8988T (cell line): Measurements from ENCODE around the gene CNGB1.
A peak's percentile ranks its signal among the peaks of the same experiment; 100 is the strongest.
"Not testable (repeated sequence)": the region's sequence is repeated elsewhere in the genome, so short reads cannot be mapped to it uniquely, and the experiment has no call there.

Experiments
- DNase-seq: peaks from one replicate; pipeline ENCODE4 v3.0.0; 2011

CNGB1 gene

DNA sequence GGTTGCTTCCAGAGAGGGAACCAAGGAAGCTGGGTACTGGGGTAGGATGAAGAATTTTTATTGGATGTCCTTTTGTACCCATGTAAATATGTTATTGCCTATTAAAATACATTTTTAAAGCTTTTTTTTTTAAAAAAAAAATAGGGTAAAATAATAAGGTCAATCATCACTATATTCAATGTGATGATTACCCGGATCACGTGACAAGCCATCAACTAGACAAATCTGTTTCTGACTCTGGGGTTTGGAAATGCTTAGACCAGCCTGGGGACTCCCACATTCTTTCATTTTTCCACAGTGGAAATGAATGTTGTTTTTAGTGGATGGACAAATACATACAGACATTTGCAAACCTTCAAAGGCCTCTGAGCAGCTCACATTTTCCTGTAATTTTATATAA is 88.7 kb downstream of the CNGB1 start:
- DNase-seq: no peak

GRCh38 chr16:57878586-57878985 is 92.3 kb downstream of the CNGB1 start:
- no peak for DNase-seq

- no peak for DNase-seq
These were observed 94.7 kb downstream of the CNGB1 start for GRCh38 chr16:57876210-57876609.

DNA sequence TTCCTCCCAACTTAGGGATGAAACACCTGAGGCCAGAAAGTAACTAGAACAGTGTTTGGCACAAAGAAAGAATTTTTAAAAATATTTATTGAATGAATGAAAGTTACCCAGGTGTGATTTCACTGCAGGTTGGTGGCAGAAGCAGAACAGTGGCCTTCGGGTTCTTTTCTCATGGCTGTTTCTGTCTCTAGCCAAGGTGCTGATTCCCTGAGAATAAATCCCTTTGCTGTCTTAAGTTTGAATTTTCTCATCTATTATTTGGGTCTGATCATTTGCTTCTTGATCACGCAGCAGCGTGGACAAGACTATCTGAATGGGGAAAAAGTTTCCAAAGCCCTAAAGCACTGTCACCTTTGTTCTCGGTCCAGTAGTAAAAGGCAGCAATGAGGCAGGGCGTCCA is 95.6 kb downstream of the CNGB1 start:
- no peak for DNase-seq

- DNase-seq: no peak
These were observed 97.7 kb downstream of the CNGB1 start for GRCh38 chr16:57873218-57873617.

DNA sequence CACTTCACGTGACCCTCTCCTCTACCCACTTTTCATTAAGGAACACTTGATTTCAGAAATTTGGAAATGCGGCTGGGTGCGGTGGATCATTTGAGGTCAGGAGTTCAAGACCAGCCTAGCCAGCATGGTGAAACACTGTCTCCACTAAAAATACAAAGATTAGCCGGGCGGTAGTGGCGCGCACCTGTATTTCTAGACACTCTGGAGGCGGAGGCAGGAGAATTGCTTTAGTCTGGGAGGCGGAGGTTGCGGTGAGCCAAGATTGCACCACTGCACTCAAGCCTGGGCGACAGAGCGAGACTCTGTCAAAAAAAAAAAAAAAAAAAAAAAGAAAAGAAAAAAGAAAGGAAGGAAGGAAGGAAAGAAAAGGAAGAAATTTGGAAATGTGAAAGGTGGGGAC is 98.2 kb downstream of the CNGB1 start:
- not testable (repeated sequence) for DNase-seq

GRCh38 chr16:57871456-57871855 is 99.5 kb downstream of the CNGB1 start:
- no peak for DNase-seq

- no peak for DNase-seq
These were observed 100.0 kb downstream of the CNGB1 start for GRCh38 chr16:57870753-57871454.

GRCh38 chr16:57868913-57869520 is 101.9 kb downstream of the CNGB1 start:
- DNase-seq: no peak

DNA sequence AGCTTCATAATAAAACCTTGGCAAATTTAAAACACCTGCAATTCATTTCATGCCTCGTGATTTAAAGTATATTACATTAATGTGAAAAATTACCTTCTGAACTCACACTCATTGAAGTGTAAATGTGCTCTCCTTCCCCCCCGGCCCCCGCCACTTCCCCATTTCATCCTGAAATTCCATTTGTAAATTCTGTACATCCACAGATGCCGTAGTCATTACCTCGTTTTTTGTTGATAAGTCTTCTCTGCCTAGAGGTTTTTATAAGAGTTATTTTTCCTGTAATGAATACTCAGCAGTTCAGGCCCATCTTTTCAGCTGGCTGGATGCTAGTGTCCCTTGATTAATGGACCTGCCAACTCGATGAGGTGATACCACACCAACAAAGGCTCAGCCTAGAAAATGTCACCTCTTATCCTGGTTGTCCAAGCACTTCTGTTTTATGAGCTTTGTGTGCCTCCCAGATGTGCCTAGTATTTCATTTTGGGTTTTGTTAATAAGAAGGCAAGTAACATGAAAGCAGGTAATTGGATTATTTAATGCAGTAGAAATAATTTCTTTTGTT is 103.8 kb downstream of the CNGB1 start:
- DNase-seq: no peak

GRCh38 chr16:57866529-57866918 is 104.4 kb downstream of the CNGB1 start:
- no peak for DNase-seq

- DNase-seq: no peak
These were observed 105.0 kb downstream of the CNGB1 start for GRCh38 chr16:57865746-57866528.

- DNase-seq: no peak
These were observed 107.3 kb downstream of the CNGB1 start for GRCh38 chr16:57863434-57864160.

GRCh38 chr16:57862698-57863433 is 108.1 kb downstream of the CNGB1 start:
- no peak for DNase-seq

- DNase-seq: peak; percentile 63
These were observed 111.6 kb downstream of the CNGB1 start for GRCh38 chr16:57859331-57859730.

DNA sequence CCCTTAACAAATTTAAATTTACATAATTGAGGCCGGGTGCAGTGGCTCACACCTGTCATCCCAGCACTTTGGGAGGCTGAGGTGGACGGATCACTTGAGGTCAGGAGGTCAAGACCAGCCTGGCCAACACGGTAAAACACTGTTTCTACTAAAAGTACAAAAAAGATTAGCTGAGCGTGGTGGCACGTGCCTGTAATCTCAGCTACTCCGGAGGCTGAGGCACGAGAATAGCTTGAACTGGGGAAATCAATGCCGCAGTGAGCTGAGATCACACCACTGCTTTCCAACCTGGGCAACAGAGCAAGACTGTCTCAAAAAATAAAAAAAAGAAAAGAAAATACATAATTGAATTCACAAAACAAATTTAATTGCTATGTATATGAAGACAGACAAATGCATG is 112.3 kb downstream of the CNGB1 start:
- no peak for DNase-seq

DNA sequence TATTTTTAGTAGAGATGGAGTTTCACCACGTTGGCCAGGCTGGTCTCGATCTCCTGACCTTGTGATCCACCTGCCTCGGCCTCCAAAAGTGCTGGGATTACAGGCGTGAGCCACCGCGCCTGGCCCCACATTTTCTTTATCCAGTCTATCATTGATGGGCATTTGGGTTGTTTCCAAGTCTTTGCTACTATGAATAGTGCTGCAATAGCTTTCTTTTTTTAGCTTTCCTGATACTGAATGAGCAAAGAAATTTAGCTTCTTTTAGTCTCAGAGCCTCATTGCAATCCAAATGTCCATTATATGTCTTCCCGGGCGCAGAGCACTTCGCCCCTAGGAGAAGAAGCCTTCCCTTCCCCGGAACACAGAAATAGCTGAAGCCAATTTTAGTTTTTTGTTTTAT is 112.9 kb downstream of the CNGB1 start:
- not testable (repeated sequence) for DNase-seq

- no peak for DNase-seq
These were observed 115.7 kb downstream of the CNGB1 start for GRCh38 chr16:57855188-57855587.

GRCh38 chr16:57852189-57852588 is 118.7 kb downstream of the CNGB1 start:
- DNase-seq: no peak

GRCh38 chr16:57848181-57848580 is 122.7 kb downstream of the CNGB1 start:
- no peak for DNase-seq

GRCh38 chr16:57846931-57847330 is 124.0 kb downstream of the CNGB1 start:
- not testable (repeated sequence) for DNase-seq

GRCh38 chr16:57846078-57846697 is 124.7 kb downstream of the CNGB1 start:
- no peak for DNase-seq
